Measurements from ENCODE around the gene SP140L.
"Not testable (repeated sequence)": the region's sequence is repeated elsewhere in the genome, so short reads cannot be mapped to it uniquely, and the experiment has no call there.

SP140L gene

GRCh38 chr2:230326453-230327417 is at the start of gene SP140L:
TSS of gene SP140L (plus strand) at chr2:230327193. CDS start at chr2:230327270, 77 bp downstream.
- H3K4me3 ChIP-seq (ENCODE audit: low read length): peak within 1 kb of the TSS; percentile 24
- peak; percentile 4 for DNase-seq (ENCODE audit: low read depth)
- TF ChIP-seq CTCF (conservative IDR thresholded peaks at IDR 0.05; ENCODE audit: low read depth, low read length): no peak

GRCh38 chr2:230282936-230283335 is 44.1 kb upstream of the SP140L start:
- DNase-seq (ENCODE audit: low read depth): no peak
- TF ChIP-seq CTCF (conservative IDR thresholded peaks at IDR 0.05; ENCODE audit: low read depth, low read length): no peak
- no peak overlapping the region for H3K4me3 ChIP-seq (ENCODE audit: low read length)

- TF ChIP-seq CTCF (conservative IDR thresholded peaks at IDR 0.05; ENCODE audit: low read depth, low read length): no peak
- no peak for DNase-seq (ENCODE audit: low read depth)
- no peak overlapping the region for H3K4me3 ChIP-seq (ENCODE audit: low read length)
Observed at GRCh38 chr2:230286048-230286447, 40.9 kb upstream of the SP140L start.

- peak; percentile 1 for DNase-seq (ENCODE audit: low read depth)
- H3K4me3 ChIP-seq (ENCODE audit: low read length): not testable (repeated sequence)
Observed at GRCh38 chr2:230289311-230289710, 37.7 kb upstream of the SP140L start.

- no peak for TF ChIP-seq CTCF (conservative IDR thresholded peaks at IDR 0.05; ENCODE audit: low read depth, low read length)
- no peak for DNase-seq (ENCODE audit: low read depth)
- no peak overlapping the region for H3K4me3 ChIP-seq (ENCODE audit: low read length)
Observed at GRCh38 chr2:230295192-230295591, 31.8 kb upstream of the SP140L start.

GRCh38 chr2:230296917-230297316 is 30.1 kb upstream of the SP140L start:
- no peak overlapping the region for H3K4me3 ChIP-seq (ENCODE audit: low read length)
- no peak for TF ChIP-seq CTCF (conservative IDR thresholded peaks at IDR 0.05; ENCODE audit: low read depth, low read length)
- DNase-seq (ENCODE audit: low read depth): no peak

GRCh38 chr2:230299618-230300017 is 27.4 kb upstream of the SP140L start:
- no peak for TF ChIP-seq CTCF (conservative IDR thresholded peaks at IDR 0.05; ENCODE audit: low read depth, low read length)
- peak; percentile 2 for DNase-seq (ENCODE audit: low read depth)
- no peak overlapping the region for H3K4me3 ChIP-seq (ENCODE audit: low read length)
